Liver (tissue), 9 donors: ENCODE measurements around the gene CCSER2. TPM values are rescaled to one million over a fixed set of nuclear protein-coding genes. Genes with fewer than 3 reads are reported as not detected.
A peak's percentile ranks its signal among the peaks of the same experiment; 100 is the strongest.

Experiments
- DNase-seq: peaks from one replicate; pipeline ENCODE4 v3.0.0-alpha.2; 2017; ENCODE audit warnings: low spot score
- H3K27ac ChIP-seq, 2 donors: one replicate each; pipeline ENCODE4 v1.7.0; 2013; ENCODE audit warnings: inconsistent platforms in 2 of 2, low read length in 2 of 2, control low read depth in 1 of 2, low read depth in 1 of 2, mild to moderate bottlenecking in 1 of 2
- H3K27me3 ChIP-seq, 4 donors: one replicate each; pipeline versions ENCODE4 v1.6.1 to v1.7.0; 2013; ENCODE audit warnings: low read length in 3 of 4, inconsistent platforms in 1 of 4, mild to moderate bottlenecking in 1 of 4, moderate library complexity in 1 of 4; ENCODE audit not compliant: control insufficient read depth in 4 of 4, insufficient read depth in 4 of 4
- H3K36me3 ChIP-seq, 4 donors: one replicate each; pipeline versions ENCODE4 v1.6.1 to v1.7.0; 2013; ENCODE audit warnings: low read length in 3 of 4, mild to moderate bottlenecking in 3 of 4, low read depth in 1 of 4, moderate library complexity in 1 of 4; ENCODE audit not compliant: control insufficient read depth in 4 of 4, insufficient read depth in 3 of 4
- H3K4me1 ChIP-seq, 4 donors: one replicate each; pipeline versions ENCODE4 v1.6.1 to v1.7.0; 2013; ENCODE audit warnings: low read length in 3 of 4, mild to moderate bottlenecking in 3 of 4, moderate library complexity in 1 of 4; ENCODE audit not compliant: control insufficient read depth in 4 of 4, insufficient read depth in 4 of 4
- H3K4me3 ChIP-seq, 3 donors: one replicate each; pipeline versions ENCODE4 v1.6.1 to v1.7.0; 2013; ENCODE audit warnings: low read length in 3 of 3, control low read depth in 1 of 3, low read depth in 1 of 3, mild to moderate bottlenecking in 1 of 3
- H3K9ac ChIP-seq, 2 donors: one replicate each; pipeline ENCODE4 v1.7.0; 2013; ENCODE audit warnings: low read length in 2 of 2, mild to moderate bottlenecking in 2 of 2, moderate library complexity in 2 of 2, control low read depth in 1 of 2, low read depth in 1 of 2
- H3K9me3 ChIP-seq, 4 donors: one replicate each; pipeline versions ENCODE4 v1.6.1 to v1.7.0; 2013; ENCODE audit warnings: low read length in 3 of 4; ENCODE audit not compliant: control insufficient read depth in 4 of 4
- ATF3 ChIP-seq: IDR thresholded peaks from 2 replicates; pipeline ENCODE4 v1.6.1; 2016; ENCODE audit warnings: antibody characterized with exemption
- CTCF ChIP-seq: fragments of 150-350 bp; IDR thresholded peaks from 2 replicates; pipeline ENCODE4 v1.5.1; 2017; ENCODE audit warnings: improper control_type of control experiment, low read depth, low read length; ENCODE audit not compliant: missing input control
- EGR1 ChIP-seq, 2 donors: IDR thresholded peaks; 2 replicates each; pipeline ENCODE4 v1.6.1; 2016 to 2018; ENCODE audit warnings: antibody characterized with exemption in 2 of 2, low read depth in 2 of 2
- FOXA1 ChIP-seq: IDR thresholded peaks from 2 replicates; pipeline ENCODE4 v1.6.1; 2016; ENCODE audit warnings: antibody characterized with exemption
- FOXA2 ChIP-seq: IDR thresholded peaks from 2 replicates; pipeline ENCODE4 v1.6.1; 2016; ENCODE audit warnings: antibody characterized with exemption
- GABPA ChIP-seq, 2 donors: IDR thresholded peaks in 1 of 2; conservative IDR thresholded peaks in 1 of 2; 2 replicates each; pipeline ENCODE4 v1.6.1; 2016; ENCODE audit warnings: antibody characterized with exemption in 2 of 2, mild to moderate bottlenecking in 1 of 2, moderate library complexity in 1 of 2
- HNF4A ChIP-seq, 2 donors: conservative IDR thresholded peaks; 2 replicates each; pipeline ENCODE4 v1.6.1; 2016; ENCODE audit warnings: antibody characterized with exemption in 2 of 2, mild to moderate bottlenecking in 2 of 2
- JUND ChIP-seq, 2 donors: IDR thresholded peaks; 2 replicates each; pipeline ENCODE4 v1.6.1; 2016; ENCODE audit warnings: antibody characterized with exemption in 2 of 2
- RAD21 ChIP-seq, 2 donors: IDR thresholded peaks; 2 replicates each; pipeline ENCODE4 v1.6.1; 2016; ENCODE audit warnings: antibody characterized with exemption in 2 of 2, mild to moderate bottlenecking in 2 of 2
- RXRA ChIP-seq, 2 donors: IDR thresholded peaks; 2 replicates each; pipeline ENCODE4 v1.6.1; 2017 to 2018; ENCODE audit warnings: antibody characterized with exemption in 2 of 2, mild to moderate bottlenecking in 1 of 2
- SP1 ChIP-seq: IDR thresholded peaks from 2 replicates; pipeline ENCODE4 v1.6.1; 2018; ENCODE audit warnings: antibody characterized with exemption, mild to moderate bottlenecking
- TAF1 ChIP-seq: conservative IDR thresholded peaks from 2 replicates; pipeline ENCODE4 v1.6.1; 2016; ENCODE audit warnings: antibody characterized with exemption, mild to moderate bottlenecking
- YY1 ChIP-seq: IDR thresholded peaks from 2 replicates; pipeline ENCODE4 v1.6.1; 2016; ENCODE audit warnings: antibody characterized with exemption, mild to moderate bottlenecking
- ZBTB33 ChIP-seq: IDR thresholded peaks from 2 replicates; pipeline ENCODE4 v1.6.1; 2016; ENCODE audit warnings: antibody characterized with exemption
- WGBS: extraction: QIAGEN DNeasy Blood & Tissue Kit; methylation state at CpG from one replicate; pipeline ENCODE4 v1.1.7; 2013; 5-methylcytosine and 5-hydroxymethylcytosine counted together
- polyA plus RNA-seq, 2 donors: library from polyadenylated mRNA; stranded (reverse) in 1 of 2; unstranded in 1 of 2; fragments of 200-250 nt in 1 of 2; fragments of >200 nt in 1 of 2; fragmentation: Nextera tagmentation in 1 of 2; extraction: Ambion mirVana in 1 of 2; gene quantifications; one replicate each; pipeline versions ENCODE4 v1.2.1 to v1.2.3, GENCODE V29; 2013 to 2015
- total RNA-seq, 2 donors: library from RNA; depleted of rRNA; stranded (reverse); fragments of >200 nt; gene quantifications; one replicate each; pipeline ENCODE4 v1.2.3, GENCODE V29; 2014
- TF ChIP-seq, protein P1 (sequence below): IDR thresholded peaks from 2 replicates; pipeline ENCODE4 v1.6.1; 2016; ENCODE audit warnings: antibody characterized with exemption
- donor health status: healthy.
- donor health status: healthy.
- donor health status: healthy.
- donor health status: healthy.
- donor health status: healthy.

The CCSER2 gene
- total and polyA plus RNA-seq, 4 donors: 5.6 to 18.2 (median 12.1) TPM

- no peaks in the 10 kb centered on the region for H3K36me3 ChIP-seq
- H3K9me3 ChIP-seq: no peaks in the 10 kb centered on the region
- no peak for DNase-seq
- no peak overlapping the region for H3K9ac ChIP-seq
- peaks cover 0 to 9% (median 4%) of the 10 kb centered on the region in 4 donors for H3K4me1 ChIP-seq
- H3K27ac ChIP-seq: no peak overlapping the region
- WGBS: 91% methylated on average over 2 of the region's 2 CpGs
- no peaks in the 10 kb centered on the region for H3K27me3 ChIP-seq
- TF ChIP-seq FOXA1 (no peak), SP1 (no peak), ZBTB33 (no peak), GABPA (IDR thresholded peaks at IDR 0.05 in 1 of 2, conservative IDR thresholded peaks at IDR 0.05 in 1 of 2) (no peak), YY1 (no peak), HNF4A (conservative IDR thresholded peaks at IDR 0.05) (no peak), FOXA2 (no peak), ATF3 (no peak), JUND (IDR thresholded peaks at IDR 0.05) (no peak), TAF1 (no peak), RXRA (IDR thresholded peaks at IDR 0.05) (no peak), EGR1 (IDR thresholded peaks at IDR 0.05; ENCODE audit: low read depth in 2 of 2) (no peak)
- no peak overlapping the region for H3K4me3 ChIP-seq
These were observed 20.5 kb downstream of the CCSER2 start for GRCh38 chr10:84348860-84349259.

GRCh38 chr10:84352251-84352842 lies 24.0 kb downstream of the CCSER2 start:
- H3K4me3 ChIP-seq: no peak overlapping the region
- no peaks in the 10 kb centered on the region for H3K9me3 ChIP-seq
- no peak overlapping the region for H3K9ac ChIP-seq
- peak; percentile 41 for DNase-seq
- no peaks in the 10 kb centered on the region for H3K36me3 ChIP-seq
- H3K27me3 ChIP-seq: no peaks in the 10 kb centered on the region
- no peak overlapping the region for H3K27ac ChIP-seq
- TF ChIP-seq, protein P1, sequence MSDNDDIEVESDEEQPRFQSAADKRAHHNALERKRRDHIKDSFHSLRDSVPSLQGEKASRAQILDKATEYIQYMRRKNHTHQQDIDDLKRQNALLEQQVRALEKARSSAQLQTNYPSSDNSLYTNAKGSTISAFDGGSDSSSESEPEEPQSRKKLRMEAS: no peak
- TF ChIP-seq FOXA2: no peak
- TF ChIP-seq RAD21 (IDR thresholded peaks at IDR 0.05): peak; percentile 81 to 83
- no peak for TF ChIP-seq SP1
- no peak for TF ChIP-seq FOXA1
- no peak for TF ChIP-seq HNF4A (conservative IDR thresholded peaks at IDR 0.05)
- peak; percentile 66 for TF ChIP-seq CTCF
- TF ChIP-seq ATF3: no peak
- no peak for TF ChIP-seq ZBTB33
- no peak for TF ChIP-seq TAF1
- WGBS: 60% methylated on average over 7 of the region's 7 CpGs
- H3K4me1 ChIP-seq: peaks cover 3 to 10% (median 6%) of the 10 kb centered on the region in 4 donors
